Left hindlimb (tissue), 1 donor: ENCODE data around the gene ARID3A.
A peak's percentile ranks its signal among the peaks of the same experiment; 100 is the strongest.

ENCODE experiments used
- DNase-seq: peaks from one replicate; pipeline ENCODE4 v3.0.0-alpha.2; 2018

Gene ARID3A

GRCh38 chr19:963486-963951 is 37.7 kb downstream of the ARID3A start:
- DNase-seq: no peak

GRCh38 chr19:964116-964520 is 38.3 kb downstream of the ARID3A start:
- no peak for DNase-seq

- no peak for DNase-seq
These were observed 39.2 kb downstream of the ARID3A start for GRCh38 chr19:964761-965694.

GRCh38 chr19:966485-967088 is 40.8 kb downstream of the ARID3A start:
- DNase-seq: no peak

- no peak for DNase-seq
These were observed 44.9 kb downstream of the ARID3A start for GRCh38 chr19:970695-971094.

- DNase-seq: no peak
These were observed 46.0 kb downstream of the ARID3A start for GRCh38 chr19:971795-972194.

- no peak for DNase-seq
These were observed 46.4 kb downstream of the ARID3A start for GRCh38 chr19:972281-972680.

- DNase-seq: no peak
These were observed 48.1 kb downstream of the ARID3A start for GRCh38 chr19:973726-974563.

GRCh38 chr19:974564-975257 is 48.9 kb downstream of the ARID3A start:
- no peak for DNase-seq

- DNase-seq: no peak
These were observed 50.6 kb downstream of the ARID3A start for GRCh38 chr19:976476-976875.

- DNase-seq: no peak
These were observed 51.2 kb downstream of the ARID3A start for GRCh38 chr19:977058-977464.

- no peak for DNase-seq
These were observed 53.5 kb downstream of the ARID3A start for GRCh38 chr19:979318-979741.

- DNase-seq: no peak
These were observed 54.5 kb downstream of the ARID3A start for GRCh38 chr19:980133-980998.

- DNase-seq: peak; percentile 78
These were observed 56.8 kb downstream of the ARID3A start for GRCh38 chr19:982567-983170.

- peak; percentile 94 for DNase-seq
These were observed 58.5 kb downstream of the ARID3A start, which contains the start of gene WDR18 for GRCh38 chr19:984165-984967. WDR18 (plus strand) TSS chr19:984345; CDS start chr19:984354, 9 bp downstream.

GRCh38 chr19:986083-986482 is 60.2 kb downstream of the ARID3A start:
- no peak for DNase-seq

GRCh38 chr19:988081-988480 is 62.2 kb downstream of the ARID3A start:
- DNase-seq: no peak

- no peak for DNase-seq
These were observed 62.7 kb downstream of the ARID3A start for GRCh38 chr19:988510-988909.

- DNase-seq: no peak
These were observed 63.7 kb downstream of the ARID3A start for GRCh38 chr19:989381-990081.
